ENCODE data around the gene ZNF175.
"Not testable (repeated sequence)": the region's sequence is repeated elsewhere in the genome, so short reads cannot be mapped to it uniquely, and the experiment has no call there.

Gene ZNF175

GRCh38 chr19:51607077-51607476 lies 36.0 kb downstream of the ZNF175 start:
- peaks cover 49% of the 10 kb centered on the region for H3K27me3 ChIP-seq (ENCODE audit: control insufficient read depth, insufficient read depth, low read length)
- no peaks in the 10 kb centered on the region for H3K9me3 ChIP-seq (ENCODE audit: control insufficient read depth, insufficient read depth, low read depth, low read length)
- no peaks in the 10 kb centered on the region for H3K4me1 ChIP-seq (ENCODE audit: control insufficient read depth, insufficient read depth, low read length)
- no peaks in the 10 kb centered on the region for H3K36me3 ChIP-seq (ENCODE audit: control insufficient read depth, insufficient read depth, low read length)
- H3K4me3 ChIP-seq (ENCODE audit: low read depth, low read length) = no peak overlapping the region
- H3K27ac ChIP-seq (ENCODE audit: low read depth, low read length) = no peak overlapping the region
- no peak overlapping the region for H3K9ac ChIP-seq (ENCODE audit: low read length)

DNA sequence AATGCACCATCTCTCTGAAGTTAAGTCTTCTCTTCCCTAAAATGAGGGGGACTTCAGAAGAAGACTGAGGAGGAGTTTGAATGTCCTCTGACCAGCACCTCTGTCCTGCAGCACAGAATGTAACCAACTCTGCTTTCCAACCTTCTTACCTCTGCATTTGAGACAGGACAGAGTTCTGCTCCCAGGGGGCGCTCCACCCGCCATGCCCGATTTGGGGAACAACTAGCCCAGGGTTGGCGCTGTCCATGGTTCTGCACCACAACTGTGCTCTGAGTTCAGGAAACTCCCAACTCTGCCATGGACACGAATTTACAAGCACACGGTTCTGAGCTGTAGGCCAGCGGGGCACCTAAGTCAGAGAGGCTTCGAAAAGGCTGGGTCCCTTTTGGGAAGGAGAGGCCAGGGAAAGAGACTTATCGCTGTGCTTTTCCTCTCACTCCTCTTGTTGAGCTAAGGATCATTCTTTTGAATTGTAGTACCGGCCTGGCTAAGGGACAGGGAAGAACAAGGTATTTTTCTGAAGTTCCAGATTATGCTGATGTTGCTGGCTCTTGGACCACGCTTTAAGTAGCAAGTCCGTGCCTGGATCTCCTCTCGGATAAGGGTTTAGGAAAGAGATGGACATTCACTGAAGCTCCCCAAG lies 37.0 kb downstream of the ZNF175 start:
- Histone ChIP-seq H3K9ac (ENCODE audit: low read length) (no peak overlapping the region), H3K27ac (ENCODE audit: low read depth, low read length) (no peak overlapping the region), H3K4me1 (ENCODE audit: control insufficient read depth, insufficient read depth, low read length) (no peaks in the 10 kb centered on the region), H3K4me3 (ENCODE audit: low read depth, low read length) (no peak overlapping the region), H3K9me3 (ENCODE audit: control insufficient read depth, insufficient read depth, low read depth, low read length) (no peaks in the 10 kb centered on the region), H3K36me3 (ENCODE audit: control insufficient read depth, insufficient read depth, low read length) (no peaks in the 10 kb centered on the region), H3K27me3 (ENCODE audit: control insufficient read depth, insufficient read depth, low read length) (peaks cover 50% of the 10 kb centered on the region)

GRCh38 chr19:51610576-51610975 lies 39.5 kb downstream of the ZNF175 start:
- peaks cover 60% of the 10 kb centered on the region for H3K27me3 ChIP-seq (ENCODE audit: control insufficient read depth, insufficient read depth, low read length)
- no peaks in the 10 kb centered on the region for H3K4me1 ChIP-seq (ENCODE audit: control insufficient read depth, insufficient read depth, low read length)
- no peaks in the 10 kb centered on the region for H3K9me3 ChIP-seq (ENCODE audit: control insufficient read depth, insufficient read depth, low read depth, low read length)
- H3K27ac ChIP-seq (ENCODE audit: low read depth, low read length) = no peak overlapping the region
- no peak overlapping the region for H3K4me3 ChIP-seq (ENCODE audit: low read depth, low read length)
- no peaks in the 10 kb centered on the region for H3K36me3 ChIP-seq (ENCODE audit: control insufficient read depth, insufficient read depth, low read length)
- no peak overlapping the region for H3K9ac ChIP-seq (ENCODE audit: low read length)

DNA sequence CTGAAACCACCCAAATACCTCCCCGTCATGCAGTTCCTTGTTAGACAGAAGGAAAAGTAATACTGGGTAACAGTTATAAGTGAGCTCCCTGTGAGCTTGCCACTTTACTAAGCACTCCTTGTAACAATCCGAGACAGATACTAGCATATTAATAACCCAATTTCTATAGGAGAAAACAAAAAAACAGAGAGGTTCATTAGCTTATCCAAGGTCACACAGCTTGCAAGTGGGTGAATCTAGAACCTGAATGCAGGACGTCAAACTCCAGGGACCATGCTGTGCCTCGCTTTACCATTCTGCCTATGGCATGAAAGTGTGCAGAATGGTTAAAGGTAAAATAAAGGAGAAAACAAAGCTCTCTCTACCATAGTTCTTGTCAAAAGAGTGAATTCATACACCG lies 43.7 kb downstream of the ZNF175 start:
- Histone ChIP-seq H3K27ac (ENCODE audit: low read depth, low read length) (no peak overlapping the region), H3K27me3 (ENCODE audit: control insufficient read depth, insufficient read depth, low read length) (peaks cover 47% of the 10 kb centered on the region), H3K9me3 (ENCODE audit: control insufficient read depth, insufficient read depth, low read depth, low read length) (no peaks in the 10 kb centered on the region), H3K9ac (ENCODE audit: low read length) (no peak overlapping the region), H3K4me3 (ENCODE audit: low read depth, low read length) (no peak overlapping the region), H3K4me1 (ENCODE audit: control insufficient read depth, insufficient read depth, low read length) (no peaks in the 10 kb centered on the region), H3K36me3 (ENCODE audit: control insufficient read depth, insufficient read depth, low read length) (no peaks in the 10 kb centered on the region)

DNA sequence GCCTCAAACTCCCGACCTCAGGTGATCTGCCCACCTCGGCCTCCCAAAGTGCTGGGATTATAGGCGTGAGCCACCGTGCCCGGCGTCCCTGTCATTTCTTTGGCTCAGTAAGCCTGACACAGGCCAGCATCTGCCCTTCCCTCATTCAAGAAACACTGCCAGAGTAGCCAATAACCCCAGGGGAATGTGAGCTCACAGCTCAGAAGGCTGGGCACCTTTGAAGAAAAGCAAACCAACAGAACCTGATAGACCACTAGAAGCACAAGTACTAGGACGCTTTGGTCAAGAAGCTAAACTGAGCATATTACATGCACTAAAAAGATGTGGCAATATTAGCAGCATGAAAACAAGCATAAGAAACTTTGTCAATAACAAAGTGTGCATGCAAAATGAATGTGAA lies 44.9 kb downstream of the ZNF175 start:
- Histone ChIP-seq H3K9me3 (ENCODE audit: control insufficient read depth, insufficient read depth, low read depth, low read length) (no peaks in the 10 kb centered on the region), H3K36me3 (ENCODE audit: control insufficient read depth, insufficient read depth, low read length) (no peaks in the 10 kb centered on the region), H3K27ac (ENCODE audit: low read depth, low read length) (no peak overlapping the region), H3K9ac (ENCODE audit: low read length) (no peak overlapping the region), H3K4me1 (ENCODE audit: control insufficient read depth, insufficient read depth, low read length) (no peaks in the 10 kb centered on the region), H3K27me3 (ENCODE audit: control insufficient read depth, insufficient read depth, low read length) (peaks cover 45% of the 10 kb centered on the region), H3K4me3 (ENCODE audit: low read depth, low read length) (no peak overlapping the region)

GRCh38 chr19:51621178-51621577 lies 50.1 kb downstream of the ZNF175 start:
- Histone ChIP-seq H3K4me3 (ENCODE audit: low read depth, low read length) (no peak overlapping the region), H3K4me1 (ENCODE audit: control insufficient read depth, insufficient read depth, low read length) (no peaks in the 10 kb centered on the region), H3K9ac (ENCODE audit: low read length) (no peak overlapping the region), H3K27me3 (ENCODE audit: control insufficient read depth, insufficient read depth, low read length) (peaks cover 16% of the 10 kb centered on the region), H3K9me3 (ENCODE audit: control insufficient read depth, insufficient read depth, low read depth, low read length) (no peaks in the 10 kb centered on the region), H3K27ac (ENCODE audit: low read depth, low read length) (no peak overlapping the region), H3K36me3 (ENCODE audit: control insufficient read depth, insufficient read depth, low read length) (no peaks in the 10 kb centered on the region)

DNA sequence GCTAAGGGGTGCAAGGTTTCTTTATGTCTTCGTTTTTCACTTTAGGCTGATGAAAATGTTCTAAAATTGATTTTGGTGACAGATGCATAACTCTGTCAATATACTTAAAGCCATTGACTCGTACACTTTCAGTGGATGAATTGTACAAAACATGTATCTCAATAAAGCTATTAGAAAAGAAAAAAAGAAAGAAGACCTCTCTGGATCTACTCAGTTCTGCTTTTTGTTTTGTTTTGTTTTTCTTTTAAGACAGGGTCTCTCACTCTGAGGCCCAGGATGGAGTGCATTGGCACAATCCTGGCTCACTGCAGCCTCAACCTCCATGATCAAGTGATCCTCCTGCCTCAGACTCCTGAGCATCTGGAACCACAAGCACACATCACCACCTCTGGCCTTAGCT lies 55.6 kb downstream of the ZNF175 start:
- Histone ChIP-seq H3K9ac (ENCODE audit: low read length) (no peak overlapping the region), H3K9me3 (ENCODE audit: control insufficient read depth, insufficient read depth, low read depth, low read length) (no peaks in the 10 kb centered on the region), H3K36me3 (ENCODE audit: control insufficient read depth, insufficient read depth, low read length) (no peaks in the 10 kb centered on the region), H3K4me1 (ENCODE audit: control insufficient read depth, insufficient read depth, low read length) (no peaks in the 10 kb centered on the region), H3K27me3 (ENCODE audit: control insufficient read depth, insufficient read depth, low read length) (peaks cover 34% of the 10 kb centered on the region), H3K27ac (ENCODE audit: low read depth, low read length) (no peak overlapping the region), H3K4me3 (ENCODE audit: low read depth, low read length) (no peak overlapping the region)

- no peak overlapping the region for H3K27ac ChIP-seq (ENCODE audit: low read depth, low read length)
- H3K4me1 ChIP-seq (ENCODE audit: control insufficient read depth, insufficient read depth, low read length) = no peaks in the 10 kb centered on the region
- no peaks in the 10 kb centered on the region for H3K9me3 ChIP-seq (ENCODE audit: control insufficient read depth, insufficient read depth, low read depth, low read length)
- H3K4me3 ChIP-seq (ENCODE audit: low read depth, low read length) = no peak overlapping the region
- no peak overlapping the region for H3K9ac ChIP-seq (ENCODE audit: low read length)
- no peaks in the 10 kb centered on the region for H3K36me3 ChIP-seq (ENCODE audit: control insufficient read depth, insufficient read depth, low read length)
- H3K27me3 ChIP-seq (ENCODE audit: control insufficient read depth, insufficient read depth, low read length) = peaks cover 34% of the 10 kb centered on the region
Measured at GRCh38 chr19:51627491-51628138, 56.5 kb downstream of the ZNF175 start.

DNA sequence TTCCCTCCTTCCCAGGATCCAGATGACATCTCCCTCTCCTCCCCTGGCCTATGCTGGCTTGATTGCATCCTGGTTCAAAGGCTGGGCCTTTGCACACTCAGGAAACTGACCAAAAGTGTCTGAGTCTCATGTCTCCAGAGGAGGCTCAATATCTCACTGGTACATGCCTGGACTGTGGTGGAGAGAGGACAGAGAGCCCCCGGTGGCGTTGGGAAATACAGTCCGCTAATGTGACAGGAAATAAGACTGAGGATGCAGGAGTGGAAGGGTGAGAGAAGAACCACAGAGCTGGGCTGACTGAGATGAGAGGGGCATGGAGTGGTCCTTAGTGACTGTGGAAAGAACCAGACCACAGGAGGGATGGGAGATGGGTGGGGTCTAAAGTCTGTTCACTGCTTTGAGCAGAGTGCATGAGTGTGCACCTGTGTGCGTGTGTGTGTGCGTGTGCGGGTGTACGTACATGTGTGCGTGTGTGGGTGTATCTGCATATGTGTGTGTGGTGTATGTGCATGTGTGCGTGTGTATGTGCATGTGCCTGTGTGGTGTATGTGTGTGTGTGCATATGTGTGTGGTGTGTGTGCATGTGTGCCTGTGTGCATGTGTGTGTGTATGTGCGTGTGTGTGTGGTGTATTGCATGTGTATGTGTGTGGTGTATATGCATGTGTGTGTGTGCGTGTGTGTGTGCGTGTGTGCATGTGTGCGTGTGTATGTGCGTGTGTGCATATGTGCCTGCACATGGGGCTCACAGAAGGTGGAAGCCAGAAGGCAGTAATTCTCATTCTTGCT lies 57.3 kb downstream of the ZNF175 start:
- Histone ChIP-seq H3K27me3 (ENCODE audit: control insufficient read depth, insufficient read depth, low read length) (peaks cover 32% of the 10 kb centered on the region), H3K27ac (ENCODE audit: low read depth, low read length) (no peak overlapping the region), H3K4me1 (ENCODE audit: control insufficient read depth, insufficient read depth, low read length) (no peaks in the 10 kb centered on the region), H3K4me3 (ENCODE audit: low read depth, low read length) (no peak overlapping the region), H3K9ac (ENCODE audit: low read length) (no peak overlapping the region), H3K36me3 (ENCODE audit: control insufficient read depth, insufficient read depth, low read length) (no peaks in the 10 kb centered on the region), H3K9me3 (ENCODE audit: control insufficient read depth, insufficient read depth, low read depth, low read length) (no peaks in the 10 kb centered on the region)

DNA sequence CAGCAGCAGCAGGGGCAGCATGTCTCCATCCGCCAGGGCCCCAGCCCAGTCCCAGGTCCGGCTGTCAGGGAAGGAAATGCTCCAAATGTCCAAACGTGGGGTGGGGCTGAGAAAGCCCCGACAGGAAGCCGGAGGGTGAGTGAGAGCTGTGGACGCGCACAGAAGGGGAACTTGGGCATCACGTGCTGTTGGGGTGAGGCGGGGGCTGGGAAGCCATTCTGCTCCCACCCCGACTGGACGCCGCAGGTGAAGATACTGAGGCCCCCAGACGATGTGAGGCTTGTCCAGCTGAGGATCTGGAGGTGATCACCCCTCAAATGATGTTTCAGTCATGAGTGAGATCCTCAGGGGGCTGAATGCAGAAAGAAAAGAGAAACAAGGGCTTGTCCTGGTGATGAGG lies 59.2 kb downstream of the ZNF175 start, which contains the start of gene SIGLEC5:
TSS of gene SIGLEC5 (minus strand) at position 87 of the 400 bp plus-strand sequence. CDS start at position 21, 66 bp downstream.
- not testable (repeated sequence) for H3K4me3 ChIP-seq (ENCODE audit: low read depth, low read length); H3K4me1 ChIP-seq (ENCODE audit: control insufficient read depth, insufficient read depth, low read length); H3K9ac ChIP-seq (ENCODE audit: low read length); H3K27ac ChIP-seq (ENCODE audit: low read depth, low read length); H3K9me3 ChIP-seq (ENCODE audit: control insufficient read depth, insufficient read depth, low read depth, low read length); H3K36me3 ChIP-seq (ENCODE audit: control insufficient read depth, insufficient read depth, low read length)
- peaks cover 23% of the 10 kb centered on the region; the same call in 1 of the 2 replicates for H3K27me3 ChIP-seq (ENCODE audit: control insufficient read depth, insufficient read depth, low read length)

GRCh38 chr19:51632126-51632525 lies 61.0 kb downstream of the ZNF175 start:
- Histone ChIP-seq H3K4me1 (ENCODE audit: control insufficient read depth, insufficient read depth, low read length) (no peaks in the 10 kb centered on the region), H3K4me3 (ENCODE audit: low read depth, low read length) (no peak overlapping the region), H3K9ac (ENCODE audit: low read length) (no peak overlapping the region), H3K27me3 (ENCODE audit: control insufficient read depth, insufficient read depth, low read length) (peaks cover 11% of the 10 kb centered on the region; the same call in 1 of the 2 replicates), H3K27ac (ENCODE audit: low read depth, low read length) (no peak overlapping the region), H3K9me3 (ENCODE audit: control insufficient read depth, insufficient read depth, low read depth, low read length) (0 out of 2 replicates have a peak, but pooled peaks cover 5% of the 10 kb centered on the region), H3K36me3 (ENCODE audit: control insufficient read depth, insufficient read depth, low read length) (no peaks in the 10 kb centered on the region)

All from HUES6 (cell line).